CD4-positive, alpha-beta T cell (primary cell): ENCODE measurements around the gene SS18L1. TPM values are rescaled to one million over a fixed set of nuclear protein-coding genes. Genes with fewer than 3 reads are reported as not detected.

Experiments used
- ATAC-seq: fragments of 200-7000 bp; cut with Tn5 transposase; one replicate; pipeline ENCODE4 v1.10.0; 2022; ENCODE audit warnings: mild to moderate bottlenecking; ENCODE audit not compliant: poor library complexity
- CTCF ChIA-PET: fragments of 350-600 bp; sonication (Branson Sonifier 250); formaldehyde crosslinking; loops from one replicate; lab custom pipeline; 2021; ENCODE audit warnings: antibody characterized with exemption, inconsistent platforms; lab: Charles Lee
- POLR2A ChIA-PET: fragments of 350-600 bp; sonication (Branson Sonifier 250); formaldehyde crosslinking; loops from one replicate; lab custom pipeline; 2021; ENCODE audit warnings: antibody characterized with exemption, inconsistent platforms; lab: Charles Lee
- DNase-seq, 14 experiments: peaks; one replicate each; pipeline ENCODE4 v3.0.0-alpha.2; 2013 to 2020; ENCODE audit warnings: mixed read lengths in 2 of 14
- H3K27ac ChIP-seq, 2 donors: one replicate each; pipeline versions ENCODE4 v1.5.1 to v1.7.0; 2013; ENCODE audit warnings: low read length in 2 of 2, low read depth in 1 of 2, mild to moderate bottlenecking in 1 of 2
- H3K27me3 ChIP-seq, 2 experiments: 1 replicate in 1 of 2; 2 replicates in 1 of 2; pipeline versions ENCODE4 v1.6.1 to v1.7.0; 2013; ENCODE audit warnings: low read length in 2 of 2, control low read depth in 1 of 2, mild to moderate bottlenecking in 1 of 2, moderate library complexity in 1 of 2; ENCODE audit not compliant: insufficient read depth in 2 of 2, control insufficient read depth in 1 of 2
- H3K36me3 ChIP-seq: one replicate; pipeline ENCODE4 v1.6.1; 2013; ENCODE audit warnings: low read length, control low read depth; ENCODE audit not compliant: insufficient read depth
- H3K4me1 ChIP-seq: one replicate; pipeline ENCODE4 v1.6.1; 2013; ENCODE audit warnings: low read length, control low read depth; ENCODE audit not compliant: insufficient read depth
- H3K4me3 ChIP-seq: one replicate; pipeline ENCODE4 v1.5.1; 2013; ENCODE audit warnings: mild to moderate bottlenecking, low read length, moderate library complexity
- H3K9me3 ChIP-seq, 2 experiments: 1 replicate in 1 of 2; 2 replicates in 1 of 2; pipeline versions ENCODE4 v1.6.1 to v1.7.0; 2013; ENCODE audit warnings: low read length in 2 of 2, mild to moderate bottlenecking in 2 of 2, control low read depth in 1 of 2, moderate library complexity in 1 of 2; ENCODE audit not compliant: control insufficient read depth in 1 of 2, insufficient read depth in 1 of 2
- H3K27ac Mint-ChIP-seq: one replicate; pipeline ENCODE4 v1.8.0; 2020; ENCODE audit warnings: mixed read lengths
- H3K27me3 Mint-ChIP-seq: one replicate; pipeline ENCODE4 v1.8.0; 2021; ENCODE audit warnings: mixed read lengths
- H3K36me3 Mint-ChIP-seq: one replicate; pipeline ENCODE4 v1.8.0; 2021; ENCODE audit warnings: low read depth, mixed read lengths
- H3K4me1 Mint-ChIP-seq: one replicate; pipeline ENCODE4 v1.8.0; 2021; ENCODE audit warnings: low read depth, mixed read lengths
- H3K4me3 Mint-ChIP-seq: one replicate; pipeline ENCODE4 v1.8.0; 2020; ENCODE audit warnings: mild to moderate bottlenecking, mixed read lengths
- H3K9me3 Mint-ChIP-seq: one replicate; pipeline ENCODE4 v1.8.0; 2020; ENCODE audit warnings: mixed read lengths
- intact Hi-C, 2 experiments: fragments of 100-400 bp; cut with DNase I in 1 of 2; cut with micrococcal nuclease in 1 of 2; formaldehyde crosslinking; loops; one replicate each; pipeline versions ENCODE4 v1.15.1 to v1.9.0; 2023 to 2025; cut with DNase I, micrococcal nuclease
- total RNA-seq, 174 experiments: library from RNA in 2 of 174; stranded (reverse) in 2 of 174; gene quantifications; one replicate each; pipeline ENCODE4 v1.2.3 and lab custom pipeline; 2021 to 2026
- TF ChIP-seq, protein P1 (sequence below): fragments of 200-600 bp; IDR thresholded peaks from one replicate; pipeline ENCODE4 v1.8.0; 2022; ENCODE audit warnings: antibody characterized with exemption, mild to moderate bottlenecking

The SS18L1 gene
- total RNA-seq, 2 experiments from 2014 or later: 12.8 to 13.4 TPM

DNA sequence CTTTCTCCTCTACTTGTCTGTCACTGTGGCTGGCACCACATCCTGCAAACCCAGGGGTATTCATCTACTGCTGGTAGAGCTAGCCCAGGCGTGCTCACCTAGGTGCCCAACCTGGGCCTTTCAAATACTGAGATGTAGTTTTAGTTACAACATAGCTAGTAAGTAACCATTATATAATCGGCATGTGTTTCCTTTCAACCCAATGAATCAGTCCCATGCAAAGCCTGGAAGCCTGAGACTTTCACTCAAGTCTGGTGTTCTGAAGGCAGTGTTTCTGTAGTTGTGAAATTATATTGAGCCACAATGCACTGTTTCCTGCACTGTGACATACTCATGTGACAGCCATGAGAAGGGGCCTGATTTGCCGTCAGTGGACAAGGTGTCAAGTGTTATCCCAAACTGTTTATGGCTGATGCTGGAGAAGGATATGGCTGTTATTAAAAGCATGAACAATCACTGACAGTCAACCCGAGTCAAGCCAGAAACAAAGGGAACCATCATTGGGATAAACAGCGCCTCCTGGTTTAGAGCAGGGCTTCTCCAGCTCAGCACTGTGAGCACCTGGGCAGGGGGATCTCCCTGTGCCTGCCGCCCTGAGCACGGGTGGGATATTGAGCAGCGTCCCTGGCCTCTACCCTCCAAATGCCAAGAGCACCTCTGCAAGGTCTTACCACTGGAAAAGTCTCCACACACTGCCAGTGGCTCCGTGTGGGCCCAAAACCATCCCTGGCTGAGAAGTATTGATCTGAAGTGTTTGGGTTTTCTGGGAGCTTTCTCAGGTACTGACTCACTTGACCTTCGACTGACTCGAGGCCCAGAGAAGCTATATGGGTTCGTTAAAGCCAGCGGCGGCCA lies 1.9 kb upstream of the SS18L1 start:
- Mint-ChIP-seq H3K27ac (peak overlapping the region; percentile 96), H3K27me3 (no peaks in the 10 kb centered on the region)

GRCh38 chr20:62142252-62143080 lies 1.1 kb upstream of the SS18L1 start:
- Mint-ChIP-seq H3K27me3 (no peaks in the 10 kb centered on the region), H3K4me3 (peak overlapping the region; percentile 95), H3K4me1 (peaks cover 60% of the 10 kb centered on the region), H3K36me3 (peaks cover 58% of the 10 kb centered on the region), H3K9me3 (no peaks in the 10 kb centered on the region), H3K27ac (peak overlapping the region; percentile 96)
- POLR2A ChIA-PET: interaction anchor here (0.9 to 6.5 kb wide), 10 partner anchors 14 to 244 kb away, joined by 3 to 78 read pairs (median 4); partner anchors contain the start of genes LSM14B, MTG2, RPS21 and TAF4
- H3K27ac ChIP-seq: peak overlapping the region; percentile 9 to 50
- no peaks in the 10 kb centered on the region for H3K9me3 ChIP-seq
- DNase-seq (peak in 1 of 14 experiments; percentile 42), ATAC-seq (peak; percentile 13)
- peak overlapping the region; percentile 49 for H3K4me3 ChIP-seq
- CTCF ChIA-PET: interaction anchor here (1.0 to 1.8 kb wide), 4 partner anchors 19 to 132 kb away, joined by 3 to 8 read pairs (median 4); no protein-coding TSS in a partner anchor
- H3K27me3 ChIP-seq: no peaks in the 10 kb centered on the region
- peaks cover 31% of the 10 kb centered on the region for H3K36me3 ChIP-seq
- peaks cover 53% of the 10 kb centered on the region for H3K4me1 ChIP-seq
- TF ChIP-seq, protein P1, sequence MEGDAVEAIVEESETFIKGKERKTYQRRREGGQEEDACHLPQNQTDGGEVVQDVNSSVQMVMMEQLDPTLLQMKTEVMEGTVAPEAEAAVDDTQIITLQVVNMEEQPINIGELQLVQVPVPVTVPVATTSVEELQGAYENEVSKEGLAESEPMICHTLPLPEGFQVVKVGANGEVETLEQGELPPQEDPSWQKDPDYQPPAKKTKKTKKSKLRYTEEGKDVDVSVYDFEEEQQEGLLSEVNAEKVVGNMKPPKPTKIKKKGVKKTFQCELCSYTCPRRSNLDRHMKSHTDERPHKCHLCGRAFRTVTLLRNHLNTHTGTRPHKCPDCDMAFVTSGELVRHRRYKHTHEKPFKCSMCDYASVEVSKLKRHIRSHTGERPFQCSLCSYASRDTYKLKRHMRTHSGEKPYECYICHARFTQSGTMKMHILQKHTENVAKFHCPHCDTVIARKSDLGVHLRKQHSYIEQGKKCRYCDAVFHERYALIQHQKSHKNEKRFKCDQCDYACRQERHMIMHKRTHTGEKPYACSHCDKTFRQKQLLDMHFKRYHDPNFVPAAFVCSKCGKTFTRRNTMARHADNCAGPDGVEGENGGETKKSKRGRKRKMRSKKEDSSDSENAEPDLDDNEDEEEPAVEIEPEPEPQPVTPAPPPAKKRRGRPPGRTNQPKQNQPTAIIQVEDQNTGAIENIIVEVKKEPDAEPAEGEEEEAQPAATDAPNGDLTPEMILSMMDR: no peak
- intact Hi-C loops: loop anchor here (1.0 to 5.0 kb wide), 4 partner anchors 18 to 244 kb away; partner anchors contain the start of genes MTG2 (in 1 of the 2) and RPS21 (in 1 of the 2)

More for the DNA sequence above, 1.9 kb upstream of the SS18L1 start:
- Histone ChIP-seq H3K27me3 (no peaks in the 10 kb centered on the region), H3K36me3 (peaks cover 39% of the 10 kb centered on the region), H3K27ac (peak overlapping the region; percentile 35 to 50), H3K9me3 (no peaks in the 10 kb centered on the region), H3K4me3 (peak overlapping the region; percentile 49), H3K4me1 (peaks cover 47% of the 10 kb centered on the region)
- Mint-ChIP-seq H3K4me1 (peaks cover 66% of the 10 kb centered on the region), H3K4me3 (peak overlapping the region; percentile 95), H3K9me3 (no peaks in the 10 kb centered on the region), H3K36me3 (peaks cover 66% of the 10 kb centered on the region)
- ChIA-PET CTCF (interaction anchor here (1.0 to 1.8 kb wide), 4 partner anchors 18 to 131 kb away, joined by 3 to 8 read pairs (median 4); no protein-coding TSS in a partner anchor), POLR2A (interaction anchor here (0.8 to 6.5 kb wide), 5 partner anchors 18 to 131 kb away, joined by 4 to 78 read pairs (median 7); partner anchors contain the start of genes LSM14B, MTG2 and TAF4)
- intact Hi-C loops: loop anchor here (1.0 to 5.0 kb wide), 3 partner anchors 17 to 245 kb away; partner anchors contain the start of genes MTG2 (in 1 of the 2) and RPS21 (in 1 of the 2)
- peak in 6 of 14 experiments; percentile 10 to 58 (median 38) for DNase-seq
- TF ChIP-seq, protein P1: peak; percentile 27
- peak; percentile 15 for ATAC-seq
